A172 (cell line): ENCODE results near the gene TIMMDC1. TPM values are rescaled to one million over a fixed set of nuclear protein-coding genes. Genes with fewer than 3 reads are reported as not detected.
"Not testable (repeated sequence)": the region's sequence is repeated elsewhere in the genome, so short reads cannot be mapped to it uniquely, and the experiment has no call there.

Experiments
- DNase-seq: peaks from one replicate; pipeline ENCODE4 v3.0.0-alpha.2; 2015; ENCODE audit warnings: low spot score
- total RNA-seq: library from RNA; depleted of rRNA; stranded (reverse); fragments of >200 nt; shearing (Covaris generic); gene quantifications from 2 replicates; pipeline ENCODE4 v1.2.3, GENCODE V29; 2014; rRNA removed

Gene TIMMDC1
- total RNA-seq, 1 experiment from 2014 or later: 113 TPM

- DNase-seq: no peak
These were observed 57.6 kb downstream of the TIMMDC1 start for GRCh38 chr3:119555929-119556328.

DNA sequence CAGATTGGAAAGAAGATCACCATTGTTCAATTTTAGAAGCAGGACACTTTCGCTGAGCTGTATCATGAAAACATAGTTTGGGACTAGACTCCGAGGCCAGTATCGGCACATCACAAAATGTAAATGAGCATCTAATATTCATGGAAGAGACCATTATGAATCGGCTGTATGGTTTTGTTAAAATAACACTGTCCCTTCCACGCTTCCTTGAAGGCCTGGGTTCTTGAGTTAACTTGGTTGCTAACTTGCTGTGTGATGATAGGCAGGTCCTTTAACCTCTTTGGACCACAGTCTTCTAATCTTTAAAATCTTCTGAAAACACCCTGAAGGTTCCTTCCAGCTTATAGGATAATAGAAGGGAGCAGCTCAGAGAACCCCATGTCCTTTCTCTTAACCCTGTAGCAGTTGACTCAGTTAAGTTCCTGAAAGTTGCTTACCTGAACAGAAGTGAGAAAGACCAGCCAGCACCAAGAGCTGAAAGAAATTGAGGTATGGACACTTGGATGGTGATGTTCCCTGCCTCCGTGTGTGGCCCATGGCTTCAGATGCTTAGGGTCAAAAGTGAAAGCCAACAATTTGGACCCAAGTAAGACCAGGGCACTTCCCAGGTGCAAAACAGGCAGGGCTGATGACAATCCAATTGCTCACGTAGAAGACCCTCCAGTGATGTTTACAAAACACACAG is 59.0 kb downstream of the TIMMDC1 start:
- DNase-seq: no peak

DNA sequence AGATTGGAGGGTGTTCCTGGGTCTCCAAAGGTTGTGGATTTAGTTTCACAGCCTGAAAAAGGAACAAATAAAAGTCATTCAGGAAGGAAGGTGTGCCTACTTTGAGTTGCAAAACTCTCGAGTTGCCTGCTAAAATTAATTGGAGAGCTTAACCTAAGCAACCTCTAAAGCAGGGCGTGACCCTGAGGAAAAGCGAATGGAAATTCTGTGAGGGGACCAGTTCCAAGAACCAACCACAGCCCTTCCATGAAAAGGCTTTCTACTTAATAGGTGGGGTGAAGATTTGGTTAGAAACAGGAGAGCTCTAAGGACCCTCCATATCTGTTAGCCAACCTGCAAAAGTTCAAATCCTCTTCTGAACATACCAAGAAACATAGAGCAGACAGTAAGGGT is 59.5 kb downstream of the TIMMDC1 start:
- DNase-seq: no peak

DNA sequence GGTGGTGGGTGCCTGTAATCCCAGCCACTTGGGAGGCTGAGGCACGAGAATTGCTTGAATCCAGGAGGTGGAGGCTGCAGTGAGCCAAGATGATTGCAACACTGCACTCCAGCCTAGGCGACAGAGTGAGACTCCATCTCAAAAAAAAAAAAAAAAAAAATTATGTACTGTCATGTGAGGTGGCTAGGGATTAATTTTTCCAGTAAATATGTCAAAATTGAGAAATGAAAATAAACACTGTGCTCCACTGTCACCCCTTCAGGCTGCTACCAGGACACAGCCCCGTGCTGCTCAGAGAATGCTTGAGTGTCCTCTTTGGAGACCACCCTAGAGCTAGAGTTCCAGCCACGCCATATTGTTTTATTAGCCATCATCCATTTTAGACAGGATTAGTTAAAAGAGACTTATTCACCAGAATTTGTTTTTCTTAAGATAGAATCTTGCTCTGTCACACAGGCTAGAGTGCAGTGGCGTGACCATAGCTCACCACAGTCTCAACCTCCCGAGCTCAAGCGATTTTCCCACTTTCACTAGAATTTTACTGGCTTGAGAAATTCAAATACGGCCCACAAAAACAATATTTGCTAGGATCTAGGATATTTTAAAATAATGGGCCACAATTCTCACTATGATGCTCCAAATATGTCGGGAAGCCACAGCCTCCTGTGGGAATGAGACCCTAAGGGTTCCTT is 60.4 kb downstream of the TIMMDC1 start:
- DNase-seq: no peak

GRCh38 chr3:119559441-119559963 is 61.2 kb downstream of the TIMMDC1 start, which contains the start of gene CD80:
Gene CD80, minus strand, starts transcription at chr3:119559614. Its CDS starts 1,886 bp downstream, at chr3:119557728.
- DNase-seq: peak; percentile 26

DNA sequence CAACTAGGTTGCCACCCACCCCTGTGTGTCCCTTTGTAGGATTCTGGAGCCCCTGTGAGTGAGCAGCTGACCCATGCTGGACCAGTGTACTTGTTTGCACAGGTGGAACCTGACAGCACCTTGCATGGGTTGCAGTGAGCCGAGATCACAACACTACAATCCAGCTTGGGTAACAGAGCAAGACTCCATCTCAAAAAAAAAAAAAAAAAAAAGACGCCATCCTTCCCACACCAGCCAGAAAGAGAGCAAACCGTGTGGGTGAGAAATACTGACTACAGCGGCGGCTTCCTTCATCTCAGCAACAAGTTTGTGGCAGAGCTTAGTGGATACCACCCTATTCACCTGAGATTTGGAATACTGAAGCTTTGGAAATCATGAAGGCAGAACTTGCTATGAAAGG is 61.8 kb downstream of the TIMMDC1 start:
- no peak for DNase-seq

DNA sequence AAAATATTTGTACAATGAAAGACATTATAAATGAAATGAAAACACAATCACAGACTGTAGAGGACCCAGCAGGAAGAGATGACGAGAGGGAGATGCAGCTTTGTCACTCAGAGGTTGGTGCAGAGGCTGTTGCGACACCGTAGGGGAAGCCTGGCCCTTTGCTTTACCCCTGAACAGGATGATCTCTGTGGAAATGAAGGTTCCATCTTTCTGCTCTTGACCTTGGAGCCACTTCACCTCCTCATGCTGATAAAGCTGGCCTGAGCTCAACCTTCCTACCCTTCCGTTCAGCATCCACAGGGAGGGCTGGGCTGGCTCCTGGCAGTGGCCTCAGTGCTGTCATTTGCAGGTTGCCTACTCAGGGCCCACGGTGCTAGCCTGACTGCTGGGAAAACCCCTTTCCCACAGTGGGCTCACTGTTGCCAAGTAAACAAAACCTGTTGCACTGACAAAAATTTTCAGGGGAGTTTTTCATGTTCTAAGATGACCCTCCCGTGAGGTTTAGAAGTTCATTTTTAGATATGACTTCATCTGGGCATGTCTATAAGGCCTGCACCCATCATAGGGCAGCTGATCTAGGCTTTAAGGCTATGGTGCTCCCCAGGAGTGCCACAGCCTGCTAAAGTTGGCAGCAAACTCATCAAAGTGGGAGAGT is 64.1 kb downstream of the TIMMDC1 start:
- DNase-seq: no peak

- DNase-seq: not testable (repeated sequence)
These were observed 65.0 kb downstream of the TIMMDC1 start for GRCh38 chr3:119563334-119563733.

- no peak for DNase-seq
These were observed 70.8 kb downstream of the TIMMDC1 start for GRCh38 chr3:119569156-119569555.

DNA sequence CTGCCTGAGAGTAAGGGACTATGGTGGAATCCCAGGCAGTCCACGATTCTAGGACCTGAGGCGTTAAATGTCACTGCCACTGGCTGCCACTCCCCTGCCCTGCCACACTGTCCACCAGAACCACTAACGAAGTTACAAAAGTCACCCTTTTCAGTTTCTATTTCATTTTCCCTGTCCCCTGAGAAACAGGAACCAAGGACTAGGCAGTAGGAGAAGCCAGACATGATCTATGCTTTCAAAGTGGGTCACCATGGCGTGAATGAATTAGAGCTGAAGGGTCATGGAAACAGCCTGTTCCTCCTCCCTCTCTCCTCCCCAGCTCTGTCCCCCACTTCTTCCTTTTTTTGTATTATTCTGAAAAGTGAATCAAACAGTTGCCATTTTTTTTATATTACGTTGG is 71.9 kb downstream of the TIMMDC1 start:
- DNase-seq: no peak

DNA sequence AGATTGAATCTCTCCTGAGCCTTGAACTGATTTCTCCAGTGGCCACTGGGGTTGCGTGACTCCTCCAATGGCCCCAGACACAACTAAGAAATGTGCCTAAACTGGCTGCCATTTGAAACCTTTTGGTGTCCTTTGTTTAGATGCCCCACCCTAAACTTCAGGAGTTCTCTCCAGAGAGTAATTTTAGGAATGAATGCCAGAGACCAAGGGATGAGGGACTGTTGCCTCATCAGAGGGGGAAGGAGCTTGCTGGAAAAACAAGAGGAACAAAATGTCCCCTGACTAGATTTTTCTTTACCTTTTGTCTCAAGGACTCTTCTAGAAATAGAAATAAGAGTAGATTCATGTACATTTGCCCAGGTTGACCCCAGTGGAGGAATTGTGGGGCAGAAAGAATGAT is 72.9 kb downstream of the TIMMDC1 start:
- DNase-seq: no peak

- DNase-seq: no peak
These were observed 73.3 kb downstream of the TIMMDC1 start for GRCh38 chr3:119571688-119572087.

Other genes with a start within 250 kb of the TIMMDC1 start
- gene ARHGAP31, start 204.2 kb upstream of the TIMMDC1 start, total RNA-seq: 3.1 and 4.7 TPM in 2 replicates
- gene TMEM39A, start 34.9 kb upstream of the TIMMDC1 start, total RNA-seq: 30.4 and 32.6 TPM in 2 replicates
- gene POGLUT1, start 29.6 kb upstream of the TIMMDC1 start, total RNA-seq: 15.7 and 18.9 TPM in 2 replicates
- not detected in 2 replicates for gene CD80, start 61.1 kb downstream of the TIMMDC1 start, total RNA-seq
- 0.21 TPM in 1 of 2 replicates, not detected in the other for gene ADPRH, start 80.9 kb downstream of the TIMMDC1 start, total RNA-seq
- gene PLA1A, start 99.3 kb downstream of the TIMMDC1 start, total RNA-seq: not detected in 2 replicates
- gene POPDC2, start 162.0 kb downstream of the TIMMDC1 start, total RNA-seq: not detected in 2 replicates
- gene COX17, start 178.9 kb downstream of the TIMMDC1 start, total RNA-seq: 46.2 and 58.3 TPM in 2 replicates
- 1.8 and 2.2 TPM in 2 replicates for gene CFAP91, start 204.5 kb downstream of the TIMMDC1 start, total RNA-seq